ENCODE measurements around the gene HEG1.

The HEG1 gene

GRCh38 chr3:125055913-125056745, at the start of gene HEG1:
HEG1 (minus strand) TSS chr3:125055997; CDS start chr3:125055890, 107 bp downstream.
- H3K4me3 ChIP-seq (ENCODE audit: low read length), result peak within 1 kb of the TSS; percentile 61
- TF ChIP-seq CTCF (IDR thresholded peaks at IDR 0.05; ENCODE audit: insufficient read depth, low read depth, low read length, missing control alignments), result no peak
- peak; percentile 75 for DNase-seq (ENCODE audit: low read depth)

GRCh38 chr3:125105116-125105515, 49.3 kb upstream of the HEG1 start:
- H3K4me3 ChIP-seq (ENCODE audit: low read length), result no peak overlapping the region
- TF ChIP-seq CTCF (IDR thresholded peaks at IDR 0.05; ENCODE audit: insufficient read depth, low read depth, low read length, missing control alignments), result no peak
- no peak for DNase-seq (ENCODE audit: low read depth)

GRCh38 chr3:125104639-125105038, 48.8 kb upstream of the HEG1 start:
- H3K4me3 ChIP-seq (ENCODE audit: low read length), result no peak overlapping the region
- TF ChIP-seq CTCF (IDR thresholded peaks at IDR 0.05; ENCODE audit: insufficient read depth, low read depth, low read length, missing control alignments), result no peak
- DNase-seq (ENCODE audit: low read depth), result no peak

GRCh38 chr3:125103406-125103805, 47.6 kb upstream of the HEG1 start:
- H3K4me3 ChIP-seq (ENCODE audit: low read length), result no peak overlapping the region
- no peak for TF ChIP-seq CTCF (IDR thresholded peaks at IDR 0.05; ENCODE audit: insufficient read depth, low read depth, low read length, missing control alignments)
- DNase-seq (ENCODE audit: low read depth), result no peak

- TF ChIP-seq CTCF (IDR thresholded peaks at IDR 0.05; ENCODE audit: insufficient read depth, low read depth, low read length, missing control alignments), result no peak
- no peak for DNase-seq (ENCODE audit: low read depth)
- no peak overlapping the region for H3K4me3 ChIP-seq (ENCODE audit: low read length)
These were observed 46.7 kb upstream of the HEG1 start for GRCh38 chr3:125102470-125102869.

GRCh38 chr3:125098611-125099291, 43.0 kb upstream of the HEG1 start:
- DNase-seq (ENCODE audit: low read depth), result no peak
- no peak overlapping the region for H3K4me3 ChIP-seq (ENCODE audit: low read length)

More at GRCh38 chr3:125098611-125099291, 43.0 kb upstream of the HEG1 start:
- no peak for TF ChIP-seq CTCF (IDR thresholded peaks at IDR 0.05; ENCODE audit: insufficient read depth, low read depth, low read length, missing control alignments)

Data from epithelial cell of esophagus (primary cell).